Testis (tissue), 3 donors: ENCODE data around the gene MAPK12. TPM values are rescaled to one million over a fixed set of nuclear protein-coding genes. Genes with fewer than 3 reads are reported as not detected.

ENCODE experiments used
- DNase-seq: peaks from one replicate; pipeline ENCODE4 v3.0.0-alpha.2; 2019
- H3K27ac ChIP-seq, 2 donors: fragments of 200-600 bp; sonication (generic); one replicate each; pipeline ENCODE4 v1.5.1; 2019
- H3K27me3 ChIP-seq: fragments of 200-600 bp; sonication (generic); one replicate; pipeline ENCODE4 v1.5.1; 2019
- H3K36me3 ChIP-seq: fragments of 200-600 bp; sonication (generic); one replicate; pipeline ENCODE4 v1.5.1; 2017; ENCODE audit warnings: low read depth; ENCODE audit errors: missing control alignments
- H3K4me1 ChIP-seq: fragments of 200-600 bp; sonication (generic); one replicate; pipeline ENCODE4 v1.5.1; 2019
- H3K4me3 ChIP-seq, 2 donors: fragments of 200-600 bp; sonication (generic); one replicate each; pipeline ENCODE4 v1.5.1; 2017 to 2019
- H3K9me3 ChIP-seq: fragments of 200-600 bp; sonication (generic); one replicate; pipeline ENCODE4 v1.5.1; 2017
- POLR2A ChIP-seq: fragments of 450-650 bp; IDR thresholded peaks from one replicate; pipeline ENCODE4 v1.6.1; 2017; ENCODE audit warnings: antibody characterized with exemption, mild to moderate bottlenecking, moderate library complexity
- WGBS, 2 donors: methylation state at CpG; one replicate each; pipeline ENCODE4 v1.1.5; 2018; 5-methylcytosine and 5-hydroxymethylcytosine counted together
- intact Hi-C: fragments of 100-400 bp; cut with DNase I; formaldehyde crosslinking; loops from one replicate; pipeline ENCODE4 v1.15.1; 2023; ENCODE audit warnings: low total_unique reads
- polyA plus RNA-seq: library from polyadenylated mRNA; stranded (reverse); fragments of 350-450 nt; fragmentation: Illumina TruSeq; extraction: RNeasy Lipid Tissue Mini Kit (QIAGEN cat#74804); gene quantifications from one replicate; pipeline ENCODE4 v1.2.3, GENCODE V29; 2014; ENCODE audit warnings: low read depth, low replicate concordance; ENCODE audit not compliant: insufficient read depth
- total RNA-seq, 2 donors: library from RNA; depleted of rRNA; stranded (reverse); fragments of >200 nt; gene quantifications; one replicate each; pipeline ENCODE4 v1.2.3, GENCODE V29; 2016
- TF ChIP-seq, protein P1 (sequence below), 3 experiments: fragments of 450-650 bp in 2 of 3; fragments of 200-600 bp in 1 of 3; sonication (generic) in 1 of 3; IDR thresholded peaks; one replicate each; pipeline ENCODE4 v1.5.1; 2016 to 2019; ENCODE audit warnings: antibody characterized with exemption in 3 of 3, mild to moderate bottlenecking in 2 of 3, moderate library complexity in 1 of 3

Gene MAPK12
- total and polyA plus RNA-seq, 3 donors from 2014 or later: 9.1 to 25.1 (median 22.3) TPM

DNA sequence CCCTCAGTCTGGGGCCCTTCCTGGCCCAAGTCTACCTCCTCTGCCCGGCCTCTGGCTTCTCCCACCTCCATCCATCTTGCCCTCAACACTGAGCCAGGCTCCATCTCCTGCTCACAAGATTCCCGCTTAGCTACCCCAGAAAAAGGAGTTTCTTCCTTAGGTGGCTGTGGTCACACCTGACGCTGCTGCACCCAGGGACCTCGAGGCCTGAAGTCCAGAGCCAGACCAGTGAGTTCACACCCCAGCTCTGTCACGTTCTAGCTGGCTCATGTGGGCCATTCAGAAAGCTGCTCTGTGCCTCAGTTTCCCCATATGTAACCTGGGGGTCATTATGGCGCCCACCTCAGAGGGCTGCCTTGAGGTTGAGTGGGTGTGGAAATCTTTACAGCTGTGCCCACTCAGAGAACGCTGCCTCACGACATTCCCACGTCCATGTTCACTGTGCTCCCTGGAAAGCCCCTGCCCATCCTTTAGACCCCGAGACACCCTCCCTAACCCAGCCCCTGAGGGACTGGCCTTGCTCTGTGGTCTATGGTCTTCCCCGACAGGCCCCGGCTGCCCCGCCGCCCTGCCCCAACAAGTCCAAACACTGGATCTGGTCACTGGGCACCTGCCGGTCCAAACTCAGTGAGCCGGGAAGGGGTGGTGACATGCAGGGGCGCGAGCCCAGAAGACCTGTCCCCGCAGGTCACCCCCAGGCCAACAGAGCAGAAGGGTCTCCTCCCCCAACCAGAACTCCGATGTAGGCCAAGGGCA lies 36.2 kb upstream of the MAPK12 start:
- TF ChIP-seq, protein P1, sequence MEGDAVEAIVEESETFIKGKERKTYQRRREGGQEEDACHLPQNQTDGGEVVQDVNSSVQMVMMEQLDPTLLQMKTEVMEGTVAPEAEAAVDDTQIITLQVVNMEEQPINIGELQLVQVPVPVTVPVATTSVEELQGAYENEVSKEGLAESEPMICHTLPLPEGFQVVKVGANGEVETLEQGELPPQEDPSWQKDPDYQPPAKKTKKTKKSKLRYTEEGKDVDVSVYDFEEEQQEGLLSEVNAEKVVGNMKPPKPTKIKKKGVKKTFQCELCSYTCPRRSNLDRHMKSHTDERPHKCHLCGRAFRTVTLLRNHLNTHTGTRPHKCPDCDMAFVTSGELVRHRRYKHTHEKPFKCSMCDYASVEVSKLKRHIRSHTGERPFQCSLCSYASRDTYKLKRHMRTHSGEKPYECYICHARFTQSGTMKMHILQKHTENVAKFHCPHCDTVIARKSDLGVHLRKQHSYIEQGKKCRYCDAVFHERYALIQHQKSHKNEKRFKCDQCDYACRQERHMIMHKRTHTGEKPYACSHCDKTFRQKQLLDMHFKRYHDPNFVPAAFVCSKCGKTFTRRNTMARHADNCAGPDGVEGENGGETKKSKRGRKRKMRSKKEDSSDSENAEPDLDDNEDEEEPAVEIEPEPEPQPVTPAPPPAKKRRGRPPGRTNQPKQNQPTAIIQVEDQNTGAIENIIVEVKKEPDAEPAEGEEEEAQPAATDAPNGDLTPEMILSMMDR (IDR thresholded peaks at IDR 0.05): no peak
- TF ChIP-seq POLR2A: no peak
- Histone ChIP-seq H3K9me3 (no peaks in the 10 kb centered on the region), H3K4me3 (no peak overlapping the region), H3K4me1 (peaks cover 81% of the 10 kb centered on the region), H3K27me3 (no peaks in the 10 kb centered on the region), H3K27ac (no peak overlapping the region), H3K36me3 (no peaks in the 10 kb centered on the region)
- no peak for DNase-seq
- intact Hi-C loops: no loop called here
- 84 to 87% methylated on average over 13 to 20 of the region's 20 CpGs for WGBS, 2 donors

DNA sequence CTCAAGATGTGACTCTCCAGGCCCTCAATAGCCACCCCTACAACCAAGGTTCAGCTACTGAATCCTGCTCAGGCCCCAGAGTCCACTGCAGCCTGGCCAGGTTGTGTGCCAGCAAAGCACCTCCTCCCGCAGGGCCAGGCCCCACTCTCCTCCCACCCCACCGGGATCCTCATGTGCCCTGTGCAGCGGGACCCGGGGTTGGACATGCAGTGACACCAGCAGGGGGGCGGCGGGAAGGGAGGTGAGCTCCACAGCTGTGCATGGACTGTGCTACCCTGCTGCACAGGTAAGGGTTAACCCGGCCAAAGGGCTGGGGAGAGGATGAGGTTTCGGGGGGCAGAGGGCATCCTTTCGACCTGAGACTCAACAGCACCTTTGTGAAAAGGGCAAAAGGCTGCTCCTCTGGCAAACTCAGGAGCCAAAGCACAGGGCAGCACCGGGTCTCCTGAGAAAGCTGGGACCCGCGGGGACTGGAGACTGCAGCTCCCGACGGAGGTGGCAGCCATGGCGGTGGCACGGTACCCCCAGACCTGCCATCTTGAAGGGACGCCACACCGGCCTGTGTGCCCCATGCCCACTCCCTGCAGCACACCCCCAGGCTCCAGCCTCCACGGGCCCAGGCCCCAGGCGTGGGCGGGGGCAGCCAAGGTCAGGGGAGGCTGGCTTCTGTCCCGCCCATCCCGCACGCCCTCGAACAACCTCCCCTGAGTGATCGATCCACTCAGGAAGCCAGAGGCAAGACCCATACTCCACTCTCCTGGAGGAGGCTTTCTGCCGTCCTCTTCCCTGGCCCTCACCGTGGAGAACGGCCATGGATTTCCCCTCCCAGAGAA lies 35.4 kb upstream of the MAPK12 start:
- Histone ChIP-seq H3K36me3 (no peaks in the 10 kb centered on the region), H3K27ac (no peak overlapping the region), H3K4me3 (no peak overlapping the region), H3K9me3 (no peaks in the 10 kb centered on the region), H3K27me3 (no peaks in the 10 kb centered on the region), H3K4me1 (peaks cover 78% of the 10 kb centered on the region)
- WGBS, 2 donors: 57 to 69% methylated on average over 18 to 29 of the region's 29 CpGs
- no peak for DNase-seq
- intact Hi-C loops: no loop called here
- TF ChIP-seq, protein P1 (IDR thresholded peaks at IDR 0.05): no peak
- no peak for TF ChIP-seq POLR2A

DNA sequence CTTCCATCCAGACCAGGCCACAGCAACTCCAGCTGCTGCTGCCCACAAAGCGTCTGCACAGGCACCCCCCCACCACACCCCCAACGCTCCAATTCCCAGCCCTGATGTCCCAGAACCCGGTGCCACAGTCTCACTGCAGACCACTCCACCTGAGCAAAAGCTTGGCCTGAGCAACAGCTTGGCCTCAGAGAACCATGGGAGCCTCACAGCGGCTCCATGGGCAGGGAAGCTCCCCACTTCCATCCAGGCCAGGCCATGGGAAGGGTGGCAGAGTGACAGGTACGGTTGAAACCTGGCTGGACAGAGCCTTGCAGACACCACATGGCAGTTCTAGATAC lies 32.8 kb upstream of the MAPK12 start:
- WGBS, 2 donors: 58% methylated on average over 5 of the region's 5 CpGs; no CpG with 5 or more reads in 1 of the 2 donors
- DNase-seq: no peak
- Histone ChIP-seq H3K27ac (peak overlapping the region; percentile 59 to 72), H3K36me3 (no peaks in the 10 kb centered on the region), H3K27me3 (no peaks in the 10 kb centered on the region), H3K4me1 (peaks cover 61% of the 10 kb centered on the region), H3K4me3 (no peak overlapping the region), H3K9me3 (no peaks in the 10 kb centered on the region)
- intact Hi-C loops: no loop called here
- TF ChIP-seq, protein P1 (IDR thresholded peaks at IDR 0.05): no peak
- TF ChIP-seq POLR2A: no peak

DNA sequence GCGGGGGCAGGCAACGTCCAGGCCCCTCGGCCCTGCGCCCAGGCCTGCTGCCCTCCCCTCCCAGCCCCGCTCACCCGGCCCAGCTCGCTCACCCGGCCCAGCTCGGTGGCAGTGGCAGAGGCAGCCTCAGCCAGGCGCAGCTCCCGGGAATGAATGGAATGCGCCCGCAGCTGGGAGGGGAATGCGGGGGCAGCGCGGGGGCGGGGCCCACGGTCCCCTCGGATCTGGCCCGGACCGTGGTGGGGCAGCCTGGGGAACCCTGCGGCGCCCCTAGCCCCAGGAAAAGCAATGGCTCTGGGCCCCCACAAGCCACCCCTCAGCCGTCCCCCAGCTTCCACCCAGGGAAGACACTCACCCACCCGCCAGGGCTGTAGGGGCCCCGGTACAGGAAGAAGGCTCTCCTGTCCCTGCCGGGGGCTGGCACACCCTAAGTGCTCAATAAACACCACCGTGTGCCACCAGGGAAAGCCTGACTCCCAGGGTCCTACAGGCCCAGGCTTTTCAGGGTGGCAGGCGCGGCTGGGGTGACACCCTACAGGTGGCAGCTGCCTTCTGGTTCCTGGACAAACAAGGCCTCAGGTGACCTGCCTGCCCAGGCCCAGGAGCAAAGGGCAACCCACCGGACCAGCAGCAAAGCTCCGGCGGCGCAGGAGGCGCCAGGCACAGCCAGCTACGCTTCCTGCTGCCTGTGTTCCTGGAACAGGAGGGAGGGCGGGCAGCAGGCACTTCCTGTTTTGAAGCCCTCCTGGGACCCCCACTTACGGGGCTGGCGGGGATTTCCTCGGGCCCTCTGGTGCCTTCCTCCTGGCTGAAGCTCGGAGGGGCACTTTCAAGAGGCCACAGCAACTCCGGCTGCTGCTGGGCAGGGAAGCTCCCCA lies 32.2 kb upstream of the MAPK12 start:
- Histone ChIP-seq H3K4me1 (peaks cover 56% of the 10 kb centered on the region), H3K36me3 (no peaks in the 10 kb centered on the region), H3K27me3 (no peaks in the 10 kb centered on the region), H3K9me3 (no peaks in the 10 kb centered on the region), H3K27ac (peak overlapping the region; percentile 59 to 72), H3K4me3 (no peak overlapping the region)
- WGBS, 2 donors: 36% methylated on average over 39 of the region's 42 CpGs; no CpG with 5 or more reads in 1 of the 2 donors
- peak; percentile 63 for DNase-seq
- no peak for TF ChIP-seq POLR2A
- TF ChIP-seq, protein P1 (IDR thresholded peaks at IDR 0.05): no peak
- intact Hi-C loops: no loop called here
